ENCODE data around the gene C1orf167.
A peak's percentile ranks its signal among the peaks of the same experiment; 100 is the strongest.

Gene C1orf167

GRCh38 chr1:11788549-11789053 lies 26.6 kb downstream of the C1orf167 start:
- no peaks in the 10 kb centered on the region for H3K9me3 ChIP-seq (ENCODE audit: control insufficient read depth, insufficient read depth, low read depth, low read length)
- H3K27me3 ChIP-seq (ENCODE audit: control insufficient read depth, insufficient read depth, low read length), result no peaks in the 10 kb centered on the region
- no peak overlapping the region for H3K4me3 ChIP-seq (ENCODE audit: low read depth, low read length)
- H3K9ac ChIP-seq (ENCODE audit: low read length), result no peak overlapping the region
- H3K27ac ChIP-seq (ENCODE audit: low read depth, low read length), result no peak overlapping the region
- peaks cover 34% of the 10 kb centered on the region for H3K36me3 ChIP-seq (ENCODE audit: control insufficient read depth, insufficient read depth, low read length)
- H3K4me1 ChIP-seq (ENCODE audit: control insufficient read depth, insufficient read depth, low read length), result peaks cover 41% of the 10 kb centered on the region

- no peaks in the 10 kb centered on the region for H3K27me3 ChIP-seq (ENCODE audit: control insufficient read depth, insufficient read depth, low read length)
- peaks cover 38% of the 10 kb centered on the region for H3K4me1 ChIP-seq (ENCODE audit: control insufficient read depth, insufficient read depth, low read length)
- H3K36me3 ChIP-seq (ENCODE audit: control insufficient read depth, insufficient read depth, low read length), result peaks cover 42% of the 10 kb centered on the region
- no peak overlapping the region for H3K4me3 ChIP-seq (ENCODE audit: low read depth, low read length)
- peak overlapping the region; percentile 7 for H3K9ac ChIP-seq (ENCODE audit: low read length)
- H3K9me3 ChIP-seq (ENCODE audit: control insufficient read depth, insufficient read depth, low read depth, low read length), result no peaks in the 10 kb centered on the region
- H3K27ac ChIP-seq (ENCODE audit: low read depth, low read length), result no peak overlapping the region; the same call in 1 of the 2 replicates
Observed at GRCh38 chr1:11789126-11790067, 27.4 kb downstream of the C1orf167 start.

- no peak overlapping the region for H3K9ac ChIP-seq (ENCODE audit: low read length)
- no peak overlapping the region for H3K4me3 ChIP-seq (ENCODE audit: low read depth, low read length)
- H3K9me3 ChIP-seq (ENCODE audit: control insufficient read depth, insufficient read depth, low read depth, low read length), result no peaks in the 10 kb centered on the region
- H3K27ac ChIP-seq (ENCODE audit: low read depth, low read length), result no peak overlapping the region
- H3K36me3 ChIP-seq (ENCODE audit: control insufficient read depth, insufficient read depth, low read length), result peaks cover 51% of the 10 kb centered on the region
- no peaks in the 10 kb centered on the region for H3K27me3 ChIP-seq (ENCODE audit: control insufficient read depth, insufficient read depth, low read length)
- H3K4me1 ChIP-seq (ENCODE audit: control insufficient read depth, insufficient read depth, low read length), result peaks cover 30% of the 10 kb centered on the region
Observed at GRCh38 chr1:11790101-11790879, 28.3 kb downstream of the C1orf167 start.

GRCh38 chr1:11790880-11791715 lies 29.1 kb downstream of the C1orf167 start:
- H3K27me3 ChIP-seq (ENCODE audit: control insufficient read depth, insufficient read depth, low read length), result no peaks in the 10 kb centered on the region
- H3K9me3 ChIP-seq (ENCODE audit: control insufficient read depth, insufficient read depth, low read depth, low read length), result no peaks in the 10 kb centered on the region
- H3K4me3 ChIP-seq (ENCODE audit: low read depth, low read length), result no peak overlapping the region
- H3K9ac ChIP-seq (ENCODE audit: low read length), result no peak overlapping the region
- H3K4me1 ChIP-seq (ENCODE audit: control insufficient read depth, insufficient read depth, low read length), result peaks cover 26% of the 10 kb centered on the region
- no peak overlapping the region for H3K27ac ChIP-seq (ENCODE audit: low read depth, low read length)
- peaks cover 58% of the 10 kb centered on the region for H3K36me3 ChIP-seq (ENCODE audit: control insufficient read depth, insufficient read depth, low read length)

GRCh38 chr1:11792106-11792505 lies 30.1 kb downstream of the C1orf167 start:
- Histone ChIP-seq H3K9me3 (ENCODE audit: control insufficient read depth, insufficient read depth, low read depth, low read length) (no peaks in the 10 kb centered on the region), H3K4me3 (ENCODE audit: low read depth, low read length) (no peak overlapping the region), H3K4me1 (ENCODE audit: control insufficient read depth, insufficient read depth, low read length) (peaks cover 16% of the 10 kb centered on the region), H3K27ac (ENCODE audit: low read depth, low read length) (no peak overlapping the region), H3K36me3 (ENCODE audit: control insufficient read depth, insufficient read depth, low read length) (peaks cover 64% of the 10 kb centered on the region), H3K9ac (ENCODE audit: low read length) (no peak overlapping the region), H3K27me3 (ENCODE audit: control insufficient read depth, insufficient read depth, low read length) (no peaks in the 10 kb centered on the region)

GRCh38 chr1:11793819-11794218 lies 31.8 kb downstream of the C1orf167 start:
- Histone ChIP-seq H3K4me3 (ENCODE audit: low read depth, low read length) (no peak overlapping the region), H3K27me3 (ENCODE audit: control insufficient read depth, insufficient read depth, low read length) (no peaks in the 10 kb centered on the region), H3K27ac (ENCODE audit: low read depth, low read length) (no peak overlapping the region), H3K9me3 (ENCODE audit: control insufficient read depth, insufficient read depth, low read depth, low read length) (no peaks in the 10 kb centered on the region), H3K36me3 (ENCODE audit: control insufficient read depth, insufficient read depth, low read length) (peaks cover 64% of the 10 kb centered on the region), H3K4me1 (ENCODE audit: control insufficient read depth, insufficient read depth, low read length) (no peaks in the 10 kb centered on the region), H3K9ac (ENCODE audit: low read length) (no peak overlapping the region)

- no peak overlapping the region for H3K27ac ChIP-seq (ENCODE audit: low read depth, low read length)
- H3K36me3 ChIP-seq (ENCODE audit: control insufficient read depth, insufficient read depth, low read length), result peaks cover 70% of the 10 kb centered on the region
- H3K4me3 ChIP-seq (ENCODE audit: low read depth, low read length), result no peak overlapping the region
- no peaks in the 10 kb centered on the region for H3K4me1 ChIP-seq (ENCODE audit: control insufficient read depth, insufficient read depth, low read length)
- H3K9ac ChIP-seq (ENCODE audit: low read length), result no peak overlapping the region
- H3K27me3 ChIP-seq (ENCODE audit: control insufficient read depth, insufficient read depth, low read length), result no peaks in the 10 kb centered on the region
- no peaks in the 10 kb centered on the region for H3K9me3 ChIP-seq (ENCODE audit: control insufficient read depth, insufficient read depth, low read depth, low read length)
Observed at GRCh38 chr1:11794446-11795237, 32.6 kb downstream of the C1orf167 start.

GRCh38 chr1:11795238-11795890 lies 33.4 kb downstream of the C1orf167 start:
- Histone ChIP-seq H3K4me3 (ENCODE audit: low read depth, low read length) (no peak overlapping the region), H3K9me3 (ENCODE audit: control insufficient read depth, insufficient read depth, low read depth, low read length) (no peaks in the 10 kb centered on the region), H3K27me3 (ENCODE audit: control insufficient read depth, insufficient read depth, low read length) (no peaks in the 10 kb centered on the region), H3K27ac (ENCODE audit: low read depth, low read length) (no peak overlapping the region), H3K36me3 (ENCODE audit: control insufficient read depth, insufficient read depth, low read length) (peaks cover 69% of the 10 kb centered on the region), H3K9ac (ENCODE audit: low read length) (no peak overlapping the region), H3K4me1 (ENCODE audit: control insufficient read depth, insufficient read depth, low read length) (no peaks in the 10 kb centered on the region)

GRCh38 chr1:11796036-11796828 lies 34.2 kb downstream of the C1orf167 start:
- Histone ChIP-seq H3K9me3 (ENCODE audit: control insufficient read depth, insufficient read depth, low read depth, low read length) (no peaks in the 10 kb centered on the region), H3K4me1 (ENCODE audit: control insufficient read depth, insufficient read depth, low read length) (no peaks in the 10 kb centered on the region), H3K27me3 (ENCODE audit: control insufficient read depth, insufficient read depth, low read length) (no peaks in the 10 kb centered on the region), H3K36me3 (ENCODE audit: control insufficient read depth, insufficient read depth, low read length) (peaks cover 69% of the 10 kb centered on the region), H3K4me3 (ENCODE audit: low read depth, low read length) (no peak overlapping the region), H3K9ac (ENCODE audit: low read length) (no peak overlapping the region), H3K27ac (ENCODE audit: low read depth, low read length) (no peak overlapping the region)

Data from HUES6 (cell line).